K562 (cell line): Measurements from ENCODE around the gene HMGN1. TPM values are rescaled to one million over a fixed set of nuclear protein-coding genes. Genes with fewer than 3 reads are reported as not detected.

Source experiments
- CBX3 ChIP-seq, 2 experiments: IDR thresholded peaks; 1 replicate in 1 of 2; 2 replicates in 1 of 2; pipeline ENCODE4 v1.6.1; 2012; ENCODE audit warnings: inconsistent platforms in 2 of 2, low read length in 2 of 2, borderline replicate concordance in 1 of 2, control low read depth in 1 of 2
- CHAMP1 ChIP-seq: fragments of 450-650 bp; IDR thresholded peaks from 2 replicates; pipeline ENCODE4 v1.6.1; 2016; ENCODE audit warnings: mild to moderate bottlenecking
- DDX20 ChIP-seq: fragments of 450-650 bp; IDR thresholded peaks from 2 replicates; pipeline ENCODE4 v1.6.1; 2016; ENCODE audit warnings: missing genetic modification characterization, low read depth, mild to moderate bottlenecking, missing compliant biosample characterization, moderate library complexity
- DPF2 ChIP-seq: fragments of 450-650 bp; IDR thresholded peaks from 2 replicates; pipeline ENCODE4 v1.6.1; 2016
- ELF1 ChIP-seq: fragments of 200-800 bp; sonication (Bioruptor generic); IDR thresholded peaks from 2 replicates; pipeline ENCODE4 v1.6.1; 2016; ENCODE audit warnings: missing genetic modification characterization, missing compliant biosample characterization
- EP300 ChIP-seq: IDR thresholded peaks from 2 replicates; pipeline ENCODE4 v1.6.1; 2012; ENCODE audit warnings: low read length, improper control_type of control experiment
- ETV1 ChIP-seq: fragments of 450-650 bp; conservative IDR thresholded peaks from 2 replicates; pipeline ENCODE4 v1.6.1; 2016; ENCODE audit warnings: missing genetic modification characterization, control low read depth, low read depth, missing compliant biosample characterization
- FOXA3 ChIP-seq, 2 experiments: fragments of 450-650 bp in 1 of 2; sonication (generic) in 1 of 2; formaldehyde crosslinking; IDR thresholded peaks in 1 of 2; conservative IDR thresholded peaks in 1 of 2; 2 replicates each; pipeline versions ENCODE4 v1.4.0 to v1.8.0; 2020 to 2022; ENCODE audit warnings: mild to moderate bottlenecking in 2 of 2, missing genetic modification reagents in 1 of 2
- HDAC2 ChIP-seq: fragments of 450-650 bp; IDR thresholded peaks from 2 replicates; pipeline ENCODE4 v1.6.1; 2016; ENCODE audit warnings: mild to moderate bottlenecking
- HNRNPL ChIP-seq: fragments of 200-400 bp; formaldehyde crosslinking; IDR thresholded peaks from 2 replicates; pipeline ENCODE4 v1.6.1; 2017; ENCODE audit warnings: low read depth, mild to moderate bottlenecking, low read length
- ID3 ChIP-seq, 2 experiments: fragments of 250-450 bp in 1 of 2; fragments of 450-650 bp in 1 of 2; sonication (Bioruptor Pico) in 1 of 2; IDR thresholded peaks; 2 replicates each; pipeline versions ENCODE4 v1.6.1 to v1.8.0; 2016 to 2021; ENCODE audit warnings: mild to moderate bottlenecking in 2 of 2, moderate library complexity in 2 of 2, missing compliant biosample characterization in 1 of 2, missing genetic modification characterization in 1 of 2
- KLF16 ChIP-seq: IDR thresholded peaks from 2 replicates; pipeline ENCODE4 v1.6.1; 2016; ENCODE audit warnings: antibody characterized with exemption
- MTA1 ChIP-seq: fragments of 450-650 bp; IDR thresholded peaks from 2 replicates; pipeline ENCODE4 v1.6.1; 2017; ENCODE audit warnings: borderline replicate concordance
- NRF1 ChIP-seq, 2 experiments: fragments of 450-650 bp; IDR thresholded peaks in 1 of 2; conservative IDR thresholded peaks in 1 of 2; 2 replicates each; pipeline ENCODE4 v1.6.1; 2014; ENCODE audit warnings: mild to moderate bottlenecking in 2 of 2
- RAD21 ChIP-seq, 2 experiments: fragments of 250-450 bp in 1 of 2; fragments of 450-650 bp in 1 of 2; sonication (Bioruptor Pico) in 1 of 2; formaldehyde crosslinking in 1 of 2; IDR thresholded peaks in 1 of 2; conservative IDR thresholded peaks in 1 of 2; 2 replicates each; pipeline versions ENCODE4 v1.4.0 to v1.8.0; 2020 to 2022; ENCODE audit warnings: mild to moderate bottlenecking in 2 of 2, moderate library complexity in 1 of 2
- SMC3 ChIP-seq: conservative IDR thresholded peaks from 2 replicates; pipeline ENCODE4 v1.6.1; 2011; ENCODE audit warnings: low read depth, low read length, improper control_type of control experiment; ENCODE audit not compliant: insufficient read depth
- TEAD1 ChIP-seq, 2 experiments: fragments of 450-650 bp in 1 of 2; sonication (generic) in 1 of 2; formaldehyde crosslinking; IDR thresholded peaks; 2 replicates each; pipeline versions ENCODE4 v1.4.0 to v1.8.0; 2020 to 2022; ENCODE audit warnings: mild to moderate bottlenecking in 2 of 2, missing genetic modification reagents in 1 of 2
- TGIF2 ChIP-seq: sonication (generic); formaldehyde crosslinking; IDR thresholded peaks from 2 replicates; pipeline ENCODE4 v1.8.1; 2022; ENCODE audit warnings: mild to moderate bottlenecking, missing genetic modification reagents, moderate library complexity
- XRCC5 ChIP-seq: fragments of 200-400 bp; formaldehyde crosslinking; IDR thresholded peaks from 2 replicates; pipeline ENCODE4 v1.6.1; 2017; ENCODE audit warnings: low read depth, mild to moderate bottlenecking, low read length
- ZBTB5 ChIP-seq: fragments of 450-650 bp; IDR thresholded peaks from 2 replicates; pipeline ENCODE4 v1.6.1; 2017; ENCODE audit warnings: antibody characterized with exemption
- ZKSCAN1 ChIP-seq: fragments of 150-350 bp; IDR thresholded peaks from 2 replicates; pipeline ENCODE4 v1.6.1; 2016; ENCODE audit warnings: low read depth, low read length
- ZNF239 ChIP-seq: fragments of 250-450 bp; sonication (Bioruptor Pico); IDR thresholded peaks from 2 replicates; pipeline ENCODE4 v1.4.0; 2020; ENCODE audit warnings: mild to moderate bottlenecking
- ZNF436 ChIP-seq: fragments of 250-450, 450-650 bp; sonication (Bioruptor Pico); formaldehyde crosslinking; IDR thresholded peaks from 2 replicates; pipeline ENCODE4 v1.7.0; 2020; ENCODE audit warnings: mild to moderate bottlenecking
- polyA plus RNA-seq, 8 experiments: library from polyadenylated mRNA; depleted of rRNA in 4 of 8; stranded (reverse) in 5 of 8; unstranded in 3 of 8; fragments of >200 nt; fragmentation: Nextera tagmentation in 2 of 8; fragmentation: Illumina TruSeq in 1 of 8; extraction: Ambion mirVana in 2 of 8; extraction: Trizol in 1 of 8; gene quantifications; 2 replicates each; pipeline versions ENCODE4 v1.2.1 to v1.2.3, GENCODE V29; 2011 to 2014; ENCODE audit warnings: inconsistent platforms in 1 of 8, missing spikeins in 1 of 8
- total RNA-seq, 7 experiments: library from RNA; depleted of rRNA in 6 of 7; stranded (reverse); fragments of >200 nt in 6 of 7; fragmentation: Illumina TruSeq in 2 of 7; extraction: Trizol in 2 of 7; gene quantifications; 2 replicates each; pipeline versions ENCODE4 v1.2.1 to v1.2.3, GENCODE V29; 2011 to 2021; ENCODE audit warnings: low replicate concordance in 1 of 7

HMGN1 gene
- total and polyA plus RNA-seq, 9 of the 15 experiments (the other 6 are each of a cell fraction or from before 2014, with no cell fraction given), result 124 to 626 (median 498) TPM

- TF ChIP-seq CHAMP1 (peak; percentile 72; the same call in 1 of the 2 replicates), CBX3 (IDR thresholded peaks at IDR 0.05; ENCODE audit: borderline replicate concordance in 1 of 2, low read length in 2 of 2) (0 out of 3 replicates have a peak, but pooled peaks of 1 of the 2 experiments have one; percentile 42), ZNF436 (CRISPR knock-in tag) (0 out of 2 replicates have a peak, but pooled peaks have one; percentile 22), ELF1 (tag) (peak; percentile 57), ETV1 (tag) (peak; percentile 54), ZBTB5 (no peak), MTA1 (peak; percentile 56; the same call in 1 of the 2 replicates), NRF1 (conservative IDR thresholded peaks at IDR 0.05 in 1 of 2, IDR thresholded peaks at IDR 0.05 in 1 of 2) (peak; percentile 72 to 81), TEAD1 (CRISPR knock-in tag; IDR thresholded peaks at IDR 0.05) (peak in 1 of 2 experiments; percentile 20; a peak in 1 of 4 replicates), DDX20 (no peak), DPF2 (peak; percentile 30), RAD21 (CRISPR knock-in tag; conservative IDR thresholded peaks at IDR 0.05 in 1 of 2, IDR thresholded peaks at IDR 0.05 in 1 of 2) (peak; percentile 98), EP300 (0 out of 2 replicates have a peak, but pooled peaks have one; percentile 16), KLF16 (peak; percentile 69), ID3 (CRISPR knock-in tag; IDR thresholded peaks at IDR 0.05) (no peak), ID3 (tag; IDR thresholded peaks at IDR 0.05) (peak; percentile 74), ZKSCAN1 (peak; percentile 81), TGIF2 (CRISPR knock-in tag) (no peak), ZNF239 (CRISPR knock-in tag) (no peak), FOXA3 (CRISPR knock-in tag; conservative IDR thresholded peaks at IDR 0.05 in 1 of 2, IDR thresholded peaks at IDR 0.05 in 1 of 2) (no peak), HDAC2 (peak; percentile 79), HNRNPL (no peak), SMC3 (peak; percentile 98), XRCC5 (0 out of 2 replicates have a peak, but pooled peaks have one; percentile 66)
Observed at GRCh38 chr21:39388038-39388810, 39.3 kb upstream of the HMGN1 start (continued).
